K562 (cell line): ENCODE data around the gene FBXL13. TPM values are rescaled to one million over a fixed set of nuclear protein-coding genes. Genes with fewer than 3 reads are reported as not detected.
A peak's percentile ranks its signal among the peaks of the same experiment; 100 is the strongest.
"Not testable (repeated sequence)": the region's sequence is repeated elsewhere in the genome, so short reads cannot be mapped to it uniquely, and the experiment has no call there.

Experiments used
- ATAC-seq: fragments of 200-7000 bp; cut with Tn5 transposase; 3 replicates; pipeline ENCODE4 v1.9.1; 2020; ENCODE audit warnings: moderate library complexity
- BruUV-seq: library from RNA; stranded (reverse); fragments of 400-500 nt; replicated peaks from 2 replicates; lab custom pipeline; 2021; lab: Mats Ljungman, UMichigan
- CTCF ChIA-PET: fragments of 300-600 bp; formaldehyde crosslinking; extraction: SDS; loops from one replicate; lab custom pipeline; 2021; ENCODE audit warnings: low intra/inter-chr PET ratio; lab: Yijun Ruan, JAX
- POLR2A ChIA-PET: fragments of 300-600, 350-650 bp; sonication (Branson Sonifier 250); formaldehyde crosslinking; extraction: SDS; loops from one replicate; lab custom pipeline; 2021; ENCODE audit warnings: antibody characterized with exemption, inconsistent platforms; lab: Yijun Ruan, JAX
- DNase-seq, 4 experiments: peaks; one replicate each; pipeline versions ENCODE4 v3.0.0 to v3.0.0-alpha.2; 2011 to 2018; ENCODE audit warnings: low spot score in 3 of 4, mixed read lengths in 3 of 4; ENCODE audit errors: extremely low read depth in 1 of 4
- FAIRE-seq: peaks from 2 replicates; lab custom pipeline; 2011; peaks lifted over from hg19 to GRCh38; lab: Jason Lieb, UNC
- H2AFZ ChIP-seq: 2 replicates; pipeline ENCODE4 v1.6.0; 2011; ENCODE audit warnings: low read depth, low read length, control low read depth, inconsistent platforms
- H3K27ac ChIP-seq: fragments of 200-600 bp; 3 replicates; pipeline ENCODE4 v1.8.0; 2011; ENCODE audit warnings: low read depth, mild to moderate bottlenecking, control low read depth, inconsistent platforms, low read length, moderate library complexity, mixed read lengths; ENCODE audit errors: extremely low read depth
- H3K27me3 ChIP-seq, 2 experiments: fragments of 300-600 bp in 1 of 2; 2 replicates in 1 of 2; 3 replicates in 1 of 2; pipeline versions ENCODE4 v1.6.0 to v1.8.0; 2011; ENCODE audit warnings: inconsistent platforms in 2 of 2, low read length in 2 of 2, mild to moderate bottlenecking in 1 of 2, mixed read lengths in 1 of 2, moderate library complexity in 1 of 2; ENCODE audit not compliant: control insufficient read depth in 2 of 2, insufficient read depth in 2 of 2
- H3K36me3 ChIP-seq: fragments of 300-600 bp; 3 replicates; pipeline ENCODE4 v1.8.0; 2011; ENCODE audit warnings: mild to moderate bottlenecking, low read length, inconsistent platforms; ENCODE audit not compliant: control insufficient read depth, insufficient read depth
- H3K4me1 ChIP-seq, 2 experiments: fragments of 200-600 bp in 1 of 2; replicated peaks in 1 of 2; 2 replicates in 1 of 2; 3 replicates in 1 of 2; pipeline versions ENCODE4 v1.5.1 to v1.8.0; 2011; ENCODE audit warnings: inconsistent platforms in 2 of 2, low read length in 2 of 2, mild to moderate bottlenecking in 1 of 2, mixed read lengths in 1 of 2, moderate library complexity in 1 of 2; ENCODE audit not compliant: control insufficient read depth in 2 of 2, insufficient read depth in 2 of 2
- H3K4me2 ChIP-seq: 2 replicates; pipeline ENCODE4 v1.6.1; 2011; ENCODE audit warnings: low read length, control low read depth, inconsistent platforms, mixed read lengths; ENCODE audit not compliant: insufficient read depth
- H3K4me3 ChIP-seq: fragments of 200-600 bp; sonication (generic), shearing (Covaris generic); 2 replicates; pipeline ENCODE4 v1.5.1; 2016; ENCODE audit warnings: control low read depth, inconsistent platforms
- H3K79me2 ChIP-seq: fragments of 200-600 bp; 3 replicates; pipeline ENCODE4 v1.8.0; 2011; ENCODE audit warnings: low read length, inconsistent platforms; ENCODE audit not compliant: control insufficient read depth, insufficient read depth
- H3K9ac ChIP-seq, 2 experiments: 2 replicates each; pipeline versions ENCODE4 v1.6.0 to v1.6.1; 2011; ENCODE audit warnings: low read depth in 2 of 2, low read length in 2 of 2, control low read depth in 1 of 2, inconsistent platforms in 1 of 2, mild to moderate bottlenecking in 1 of 2, mixed read lengths in 1 of 2; ENCODE audit not compliant: insufficient read depth in 1 of 2
- H3K9me1 ChIP-seq: one replicate; pipeline ENCODE4 v1.6.0; 2011; ENCODE audit warnings: inconsistent platforms, mild to moderate bottlenecking, low read length, moderate library complexity; ENCODE audit not compliant: control insufficient read depth, insufficient read depth
- H3K9me3 ChIP-seq: replicated peaks from 2 replicates; pipeline ENCODE4 v1.5.1; 2011; ENCODE audit warnings: low read depth, low read length, inconsistent platforms; ENCODE audit not compliant: control insufficient read depth, insufficient read depth
- H4K20me1 ChIP-seq: replicated peaks from 2 replicates; pipeline ENCODE4 v1.6.1; 2011; ENCODE audit warnings: low read length, inconsistent platforms, mixed read lengths; ENCODE audit not compliant: control insufficient read depth, insufficient read depth
- CC2D1A ChIP-seq: fragments of 450-650 bp; IDR thresholded peaks from 2 replicates; pipeline ENCODE4 v1.6.1; 2017; ENCODE audit warnings: mild to moderate bottlenecking
- CHAMP1 ChIP-seq: fragments of 450-650 bp; IDR thresholded peaks from 2 replicates; pipeline ENCODE4 v1.6.1; 2016; ENCODE audit warnings: mild to moderate bottlenecking
- EGR1 ChIP-seq: fragments of 450-650 bp; conservative IDR thresholded peaks from 2 replicates; pipeline ENCODE4 v1.6.1; 2017; ENCODE audit warnings: mild to moderate bottlenecking
- MLLT1 ChIP-seq, 2 experiments: fragments of 450-650 bp; IDR thresholded peaks; 2 replicates each; pipeline ENCODE4 v1.6.1; 2016
- MYBL2 ChIP-seq, 2 experiments: fragments of 450-650 bp in 1 of 2; sonication (generic) in 1 of 2; formaldehyde crosslinking in 1 of 2; IDR thresholded peaks; 2 replicates each; pipeline versions ENCODE4 v1.6.1 to v1.8.1; 2017 to 2022; ENCODE audit warnings: borderline replicate concordance in 1 of 2, inconsistent platforms in 1 of 2, low read depth in 1 of 2, mild to moderate bottlenecking in 1 of 2, missing genetic modification reagents in 1 of 2, moderate library complexity in 1 of 2
- RBM25 ChIP-seq: fragments of 200-400 bp; formaldehyde crosslinking; IDR thresholded peaks from 2 replicates; pipeline ENCODE4 v1.6.1; 2018; ENCODE audit warnings: low read length, low read depth, moderate library complexity; ENCODE audit not compliant: severe bottlenecking
- USF1 ChIP-seq: sonication (generic); formaldehyde crosslinking; IDR thresholded peaks from 2 replicates; pipeline ENCODE4 v1.9.0; 2022; ENCODE audit warnings: mild to moderate bottlenecking, missing genetic modification reagents
- WGBS: fragments of 100-300 bp; shearing (Covaris generic); methylation state at CpG from one replicate; pipeline ENCODE4 v1.1.6; 2016; ENCODE audit warnings: low coverage, mixed read lengths; ENCODE audit not compliant: insufficient coverage; ENCODE audit errors: missing lambda C conversion rate; 5-methylcytosine and 5-hydroxymethylcytosine counted together
- in situ Hi-C: fragments of 300-500 bp; cut with MboI; formaldehyde crosslinking; loops from 4 replicates; pipeline ENCODE4 v1.15.0; 2018; ENCODE audit warnings: inconsistent platforms, mixed read lengths
- intact Hi-C: fragments of 100-400 bp; cut with micrococcal nuclease; formaldehyde crosslinking; loops from 2 replicates; pipeline ENCODE4 v1.14.2; 2022
- polyA plus RNA-seq, 8 experiments: library from polyadenylated mRNA; depleted of rRNA in 4 of 8; stranded (reverse) in 5 of 8; unstranded in 3 of 8; fragments of >200 nt; fragmentation: Nextera tagmentation in 2 of 8; fragmentation: Illumina TruSeq in 1 of 8; extraction: Ambion mirVana in 2 of 8; extraction: Trizol in 1 of 8; gene quantifications; 2 replicates each; pipeline versions ENCODE4 v1.2.1 to v1.2.3, GENCODE V29; 2011 to 2014; ENCODE audit warnings: inconsistent platforms in 1 of 8, missing spikeins in 1 of 8
- total RNA-seq, 7 experiments: library from RNA; depleted of rRNA in 6 of 7; stranded (reverse); fragments of >200 nt in 6 of 7; fragmentation: Illumina TruSeq in 2 of 7; extraction: Trizol in 2 of 7; gene quantifications; 2 replicates each; pipeline versions ENCODE4 v1.2.1 to v1.2.3, GENCODE V29; 2011 to 2021; ENCODE audit warnings: low replicate concordance in 1 of 7
- TF ChIP-seq, protein P1 (sequence below), 2 experiments: fragments of 450-650 bp in 1 of 2; sonication (generic) in 1 of 2; formaldehyde crosslinking in 1 of 2; IDR thresholded peaks in 1 of 2; conservative IDR thresholded peaks in 1 of 2; 2 replicates each; pipeline versions ENCODE4 v1.6.1 to v1.8.1; 2016 to 2023; ENCODE audit warnings: mild to moderate bottlenecking in 2 of 2, moderate library complexity in 2 of 2, inconsistent platforms in 1 of 2, missing genetic modification reagents in 1 of 2

The FBXL13 gene
- total and polyA plus RNA-seq, 9 of the 15 experiments (the other 6 are each of a cell fraction or from before 2014, with no cell fraction given): 16.3 to 55.0 (median 25.4) TPM

DNA sequence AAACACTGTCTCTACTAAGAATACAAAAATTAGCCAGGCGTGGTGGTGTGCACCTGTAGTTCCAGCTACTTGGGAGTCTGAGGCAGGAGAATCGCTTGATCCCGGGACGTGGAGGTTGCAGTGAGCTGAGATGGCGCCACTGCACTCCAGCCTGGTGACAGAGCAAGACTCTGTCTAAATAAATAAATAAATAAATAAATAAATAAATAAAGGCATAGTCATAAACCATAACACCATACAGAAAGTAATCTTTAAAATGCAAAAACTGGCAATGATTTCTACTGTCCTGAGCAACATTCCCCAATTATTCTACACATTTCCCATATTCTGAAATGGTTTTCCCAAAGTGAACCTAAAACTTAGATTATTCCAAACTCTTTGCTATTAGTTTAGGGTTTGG is 79.0 kb downstream of the FBXL13 start:
- H3K4me2 ChIP-seq, POLR2A ChIA-PET, H2AFZ ChIP-seq, FAIRE-seq, in situ Hi-C loops, H3K9me1 ChIP-seq, BruUV-seq, CTCF ChIA-PET, H3K27ac ChIP-seq, H3K36me3 ChIP-seq, H4K20me1 ChIP-seq, H3K9ac ChIP-seq, ATAC-seq, H3K79me2 ChIP-seq, DNase-seq, H3K9me3 ChIP-seq, intact Hi-C loops, H3K27me3 ChIP-seq, H3K4me3 ChIP-seq: not testable (repeated sequence)
- peaks cover 14 to 39% of the 10 kb centered on the region in 2 experiments for H3K4me1 ChIP-seq
- WGBS: 98% methylated on average over 5 of the region's 5 CpGs

- Histone ChIP-seq H3K4me1 (peaks cover 14 to 43% of the 10 kb centered on the region in 2 experiments), H3K27ac (peak overlapping the region; percentile 89; the same call in 1 of the 3 replicates), H3K9ac (no peak overlapping the region), H4K20me1 (no peaks in the 10 kb centered on the region), H3K36me3 (peaks cover 13% of the 10 kb centered on the region), H3K9me1 (no peaks in the 10 kb centered on the region), H3K4me3 (no peak overlapping the region), H2AFZ (no peak overlapping the region), H3K79me2 (no peaks in the 10 kb centered on the region), H3K27me3 (no peaks in the 10 kb centered on the region), H3K4me2 (no peak overlapping the region), H3K9me3 (peaks cover 6% of the 10 kb centered on the region)
- in situ Hi-C loops: no loop called here
- intact Hi-C loops: loop anchor here (5.0 kb wide), 1 partner anchor 33 kb away; no protein-coding TSS in a partner anchor
- POLR2A ChIA-PET: no interaction called here
- no TSS peak for BruUV-seq
- no peak for ATAC-seq
- peak; percentile 19 for FAIRE-seq
- WGBS: 85% methylated on average over 3 of the region's 3 CpGs
- DNase-seq: peak in 3 of 4 experiments; percentile 58 to 68 (median 62)
- CTCF ChIA-PET: no interaction called here
- peak; percentile 61 for TF ChIP-seq MYBL2 (IDR thresholded peaks at IDR 0.05; ENCODE audit: low read depth)
- TF ChIP-seq MYBL2 (CRISPR knock-in tag; IDR thresholded peaks at IDR 0.05; ENCODE audit: borderline replicate concordance): no peak
- 0 out of 4 replicates have a peak, but pooled peaks of 1 of the 2 experiments have one; percentile 57 for TF ChIP-seq MLLT1 (IDR thresholded peaks at IDR 0.05)
- peak; percentile 87 for TF ChIP-seq CC2D1A
- TF ChIP-seq, protein P1, sequence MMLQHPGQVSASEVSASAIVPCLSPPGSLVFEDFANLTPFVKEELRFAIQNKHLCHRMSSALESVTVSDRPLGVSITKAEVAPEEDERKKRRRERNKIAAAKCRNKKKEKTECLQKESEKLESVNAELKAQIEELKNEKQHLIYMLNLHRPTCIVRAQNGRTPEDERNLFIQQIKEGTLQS (IDR thresholded peaks at IDR 0.05): no peak
- TF ChIP-seq, protein P1 (CRISPR knock-in tag; conservative IDR thresholded peaks at IDR 0.05): peak; percentile 31; the same call in 1 of the 2 replicates
- TF ChIP-seq CHAMP1: peak; percentile 90
- TF ChIP-seq EGR1: no peak
- peak; percentile 71 for TF ChIP-seq USF1
- TF ChIP-seq RBM25: peak; percentile 97
These were observed 80.0 kb downstream of the FBXL13 start for GRCh38 chr7:102994567-102994966.
